ENCODE measurements around the gene ADAMTS15.

ADAMTS15 gene

GRCh38 chr11:130464291-130464812 lies 15.9 kb downstream of the ADAMTS15 start:
- DNase-seq, result no peak

GRCh38 chr11:130465263-130465662 lies 16.8 kb downstream of the ADAMTS15 start:
- DNase-seq, result no peak

- no peak for DNase-seq
These were observed 18.9 kb downstream of the ADAMTS15 start for GRCh38 chr11:130467116-130467900.

- DNase-seq, result no peak
These were observed 20.7 kb downstream of the ADAMTS15 start for GRCh38 chr11:130469181-130469580.

- no peak for DNase-seq
These were observed 22.6 kb downstream of the ADAMTS15 start for GRCh38 chr11:130470832-130471706.

GRCh38 chr11:130471731-130472433 lies 23.4 kb downstream of the ADAMTS15 start:
- DNase-seq, result no peak

GRCh38 chr11:130472434-130472961 lies 24.1 kb downstream of the ADAMTS15 start:
- DNase-seq, result no peak

GRCh38 chr11:130473056-130473794 lies 24.8 kb downstream of the ADAMTS15 start:
- no peak for DNase-seq

- DNase-seq, result no peak
These were observed 25.4 kb downstream of the ADAMTS15 start for GRCh38 chr11:130473795-130474377.

- DNase-seq, result no peak
These were observed 26.4 kb downstream of the ADAMTS15 start for GRCh38 chr11:130474637-130475400.

- no peak for DNase-seq
These were observed 27.1 kb downstream of the ADAMTS15 start for GRCh38 chr11:130475426-130476053.

GRCh38 chr11:130476200-130476921 lies 27.9 kb downstream of the ADAMTS15 start:
- DNase-seq, result no peak

- DNase-seq, result no peak
These were observed 28.6 kb downstream of the ADAMTS15 start for GRCh38 chr11:130476922-130477491.

- no peak for DNase-seq
These were observed 29.2 kb downstream of the ADAMTS15 start for GRCh38 chr11:130477586-130478203.

- no peak for DNase-seq
These were observed 29.8 kb downstream of the ADAMTS15 start for GRCh38 chr11:130478204-130478701.

GRCh38 chr11:130478881-130479280 lies 30.4 kb downstream of the ADAMTS15 start:
- no peak for DNase-seq

- no peak for DNase-seq
These were observed 31.7 kb downstream of the ADAMTS15 start for GRCh38 chr11:130480186-130480585.

- no peak for DNase-seq
These were observed 32.3 kb downstream of the ADAMTS15 start for GRCh38 chr11:130480711-130481140.

GRCh38 chr11:130483124-130483523 lies 34.7 kb downstream of the ADAMTS15 start:
- no peak for DNase-seq
